HUES6 (cell line): ENCODE measurements around the gene SEC16A.

Experiments
- H3K27ac ChIP-seq: 2 replicates; pipeline ENCODE4 v1.7.0; 2013; ENCODE audit warnings: low read depth, mild to moderate bottlenecking, low read length, inconsistent platforms
- H3K27me3 ChIP-seq: 2 replicates; pipeline ENCODE4 v1.6.1; 2013; ENCODE audit warnings: low read length; ENCODE audit not compliant: control insufficient read depth, insufficient read depth
- H3K36me3 ChIP-seq: 2 replicates; pipeline ENCODE4 v1.6.1; 2013; ENCODE audit warnings: low read length; ENCODE audit not compliant: control insufficient read depth, insufficient read depth
- H3K4me1 ChIP-seq: 2 replicates; pipeline ENCODE4 v1.6.1; 2013; ENCODE audit warnings: low read length; ENCODE audit not compliant: control insufficient read depth, insufficient read depth
- H3K4me3 ChIP-seq: 2 replicates; pipeline ENCODE4 v1.5.1; 2013; ENCODE audit warnings: low read depth, low read length
- H3K9ac ChIP-seq: one replicate; pipeline ENCODE4 v1.6.1; 2013; ENCODE audit warnings: mild to moderate bottlenecking, low read length
- H3K9me3 ChIP-seq: 2 replicates; pipeline ENCODE4 v1.6.1; 2013; ENCODE audit warnings: low read depth, low read length; ENCODE audit not compliant: control insufficient read depth, insufficient read depth

Gene SEC16A

GRCh38 chr9:136499071-136499934 lies 16.5 kb upstream of the SEC16A start:
- Histone ChIP-seq H3K27me3 (no peaks in the 10 kb centered on the region), H3K36me3 (peaks cover 89% of the 10 kb centered on the region), H3K27ac (no peak overlapping the region), H3K4me1 (no peaks in the 10 kb centered on the region), H3K9ac (no peak overlapping the region), H3K9me3 (no peaks in the 10 kb centered on the region), H3K4me3 (no peak overlapping the region)

- Histone ChIP-seq H3K27me3 (no peaks in the 10 kb centered on the region), H3K9me3 (no peaks in the 10 kb centered on the region), H3K36me3 (peaks cover 77% of the 10 kb centered on the region), H3K27ac (no peak overlapping the region), H3K9ac (no peak overlapping the region), H3K4me1 (no peaks in the 10 kb centered on the region), H3K4me3 (no peak overlapping the region)
Observed at GRCh38 chr9:136497916-136498695, 15.3 kb upstream of the SEC16A start.

- no peaks in the 10 kb centered on the region for H3K9me3 ChIP-seq
- H3K4me1 ChIP-seq = no peaks in the 10 kb centered on the region
- H3K4me3 ChIP-seq = no peak overlapping the region
- H3K9ac ChIP-seq = no peak overlapping the region
- no peak overlapping the region for H3K27ac ChIP-seq
- no peaks in the 10 kb centered on the region for H3K27me3 ChIP-seq
- peaks cover 67% of the 10 kb centered on the region for H3K36me3 ChIP-seq
Observed at GRCh38 chr9:136496801-136497620, 14.2 kb upstream of the SEC16A start.

- Histone ChIP-seq H3K36me3 (peaks cover 60% of the 10 kb centered on the region), H3K27me3 (no peaks in the 10 kb centered on the region), H3K9me3 (no peaks in the 10 kb centered on the region), H3K4me1 (no peaks in the 10 kb centered on the region), H3K27ac (no peak overlapping the region), H3K4me3 (no peak overlapping the region), H3K9ac (no peak overlapping the region)
Observed at GRCh38 chr9:136496181-136496580, 13.3 kb upstream of the SEC16A start.

- no peak overlapping the region for H3K4me3 ChIP-seq
- H3K9ac ChIP-seq = no peak overlapping the region
- H3K36me3 ChIP-seq = peaks cover 52% of the 10 kb centered on the region
- no peaks in the 10 kb centered on the region for H3K4me1 ChIP-seq
- no peaks in the 10 kb centered on the region for H3K9me3 ChIP-seq
- H3K27me3 ChIP-seq = no peaks in the 10 kb centered on the region
- no peak overlapping the region for H3K27ac ChIP-seq
Observed at GRCh38 chr9:136495238-136495800, 12.5 kb upstream of the SEC16A start.

GRCh38 chr9:136494531-136495215 lies 11.8 kb upstream of the SEC16A start:
- H3K4me1 ChIP-seq = no peaks in the 10 kb centered on the region
- H3K9me3 ChIP-seq = no peaks in the 10 kb centered on the region
- H3K9ac ChIP-seq = no peak overlapping the region
- no peak overlapping the region for H3K4me3 ChIP-seq
- H3K27ac ChIP-seq = no peak overlapping the region
- H3K36me3 ChIP-seq = peaks cover 46% of the 10 kb centered on the region
- no peaks in the 10 kb centered on the region for H3K27me3 ChIP-seq

- no peak overlapping the region for H3K27ac ChIP-seq
- H3K9ac ChIP-seq = no peak overlapping the region
- no peak overlapping the region for H3K4me3 ChIP-seq
- peaks cover 39% of the 10 kb centered on the region for H3K36me3 ChIP-seq
- H3K4me1 ChIP-seq = no peaks in the 10 kb centered on the region
- H3K27me3 ChIP-seq = no peaks in the 10 kb centered on the region
- no peaks in the 10 kb centered on the region for H3K9me3 ChIP-seq
Observed at GRCh38 chr9:136494012-136494411, 11.2 kb upstream of the SEC16A start.

- H3K36me3 ChIP-seq = peaks cover 35% of the 10 kb centered on the region
- H3K4me1 ChIP-seq = no peaks in the 10 kb centered on the region
- H3K27ac ChIP-seq = no peak overlapping the region
- H3K27me3 ChIP-seq = no peaks in the 10 kb centered on the region
- no peak overlapping the region for H3K9ac ChIP-seq
- H3K9me3 ChIP-seq = no peaks in the 10 kb centered on the region
- no peak overlapping the region for H3K4me3 ChIP-seq
Observed at GRCh38 chr9:136493567-136493971, 10.7 kb upstream of the SEC16A start.

- Histone ChIP-seq H3K4me3 (no peak overlapping the region), H3K36me3 (peaks cover 30% of the 10 kb centered on the region), H3K4me1 (no peaks in the 10 kb centered on the region), H3K9me3 (no peaks in the 10 kb centered on the region), H3K27me3 (no peaks in the 10 kb centered on the region), H3K9ac (no peak overlapping the region), H3K27ac (no peak overlapping the region)
Observed at GRCh38 chr9:136492978-136493522, 10.2 kb upstream of the SEC16A start.

GRCh38 chr9:136489731-136490130 lies 6.9 kb upstream of the SEC16A start:
- Histone ChIP-seq H3K27me3 (no peaks in the 10 kb centered on the region), H3K9ac (no peak overlapping the region), H3K4me1 (0 out of 2 replicates have a peak, but pooled peaks cover 3% of the 10 kb centered on the region), H3K27ac (no peak overlapping the region), H3K36me3 (no peaks in the 10 kb centered on the region), H3K9me3 (no peaks in the 10 kb centered on the region), H3K4me3 (no peak overlapping the region)
